PC-9 (cell line): Measurements from ENCODE around the gene HOXD3.

Experiments used
- CTCF ChIP-seq: fragments of 200-600 bp; sonication (generic); conservative IDR thresholded peaks from 2 replicates; pipeline ENCODE4 v1.6.1; 2017; ENCODE audit warnings: mixed run types, antibody characterized with exemption, mild to moderate bottlenecking, moderate library complexity
- EZH2 ChIP-seq: fragments of 200-600 bp; sonication (generic); IDR thresholded peaks from 2 replicates; pipeline ENCODE4 v1.8.0; 2017; ENCODE audit warnings: antibody characterized with exemption, low read depth

DNA sequence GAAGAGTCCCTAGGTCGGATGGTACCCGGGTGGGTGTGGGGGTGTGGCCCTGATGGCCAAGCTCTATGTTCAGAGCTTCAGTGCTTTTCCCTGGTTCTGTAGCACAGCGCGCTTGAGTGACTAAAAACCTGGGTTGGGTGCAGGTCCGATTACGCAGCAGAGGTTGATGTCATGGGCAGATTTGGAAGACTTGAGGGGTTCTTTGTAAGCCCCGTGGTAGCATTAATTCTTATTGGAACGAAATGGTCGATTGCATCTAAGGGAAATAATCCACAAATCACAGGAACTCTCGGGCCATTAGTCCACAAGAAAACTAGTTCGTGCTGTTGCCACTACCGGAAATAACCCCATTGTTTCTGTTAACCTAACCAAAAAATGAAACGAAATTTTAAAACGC, 18.6 kb upstream of the HOXD3 start:
- TF ChIP-seq CTCF (no peak), EZH2 (no peak)
